Endodermal cell (in vitro differentiated cells): Measurements from ENCODE around the gene BMS1. TPM values are rescaled to one million over a fixed set of nuclear protein-coding genes. Genes with fewer than 3 reads are reported as not detected.
A peak's percentile ranks its signal among the peaks of the same experiment; 100 is the strongest.
"Not testable (repeated sequence)": the region's sequence is repeated elsewhere in the genome, so short reads cannot be mapped to it uniquely, and the experiment has no call there.

Experiments used
- DNase-seq: peaks from one replicate; pipeline ENCODE4 v3.0.0-alpha.2; 2017
- H3K27ac ChIP-seq: 2 replicates; pipeline ENCODE4 v1.5.1; 2013; ENCODE audit warnings: mild to moderate bottlenecking, low read depth, low read length, moderate library complexity
- H3K27me3 ChIP-seq: 2 replicates; pipeline ENCODE4 v1.6.1; 2013; ENCODE audit warnings: mild to moderate bottlenecking, low read length, moderate library complexity; ENCODE audit not compliant: insufficient read depth, control insufficient read depth, poor library complexity, severe bottlenecking
- H3K36me3 ChIP-seq: 2 replicates; pipeline ENCODE4 v1.7.0; 2013; ENCODE audit warnings: mild to moderate bottlenecking, low read length, moderate library complexity; ENCODE audit not compliant: control insufficient read depth, insufficient read depth
- H3K4me1 ChIP-seq: one replicate; pipeline ENCODE4 v1.7.0; 2013; ENCODE audit warnings: low read length; ENCODE audit not compliant: control insufficient read depth, insufficient read depth
- H3K4me3 ChIP-seq: 2 replicates; pipeline ENCODE4 v1.5.1; 2013; ENCODE audit warnings: mild to moderate bottlenecking, low read length, moderate library complexity
- H3K9ac ChIP-seq: 2 replicates; pipeline ENCODE4 v1.6.1; 2013; ENCODE audit warnings: mild to moderate bottlenecking, low read length, moderate library complexity; ENCODE audit not compliant: poor library complexity, severe bottlenecking; ENCODE audit errors: extremely low read depth
- H3K9me3 ChIP-seq: 2 replicates; pipeline ENCODE4 v1.6.1; 2013; ENCODE audit warnings: mild to moderate bottlenecking, low read length, moderate library complexity; ENCODE audit not compliant: control insufficient read depth
- H3K27ac Mint-ChIP-seq: 2 replicates; pipeline ENCODE4 v1.8.0; 2020; ENCODE audit warnings: mixed read lengths
- H3K27me3 Mint-ChIP-seq: 2 replicates; pipeline ENCODE4 v1.8.0; 2021; ENCODE audit warnings: mild to moderate bottlenecking, mixed read lengths; ENCODE audit not compliant: insufficient read depth
- H3K36me3 Mint-ChIP-seq: 2 replicates; pipeline ENCODE4 v1.8.0; 2020; ENCODE audit warnings: low read depth, mixed read lengths
- H3K4me1 Mint-ChIP-seq: 2 replicates; pipeline ENCODE4 v1.8.0; 2020; ENCODE audit warnings: mixed read lengths
- H3K4me3 Mint-ChIP-seq: 2 replicates; pipeline ENCODE4 v1.8.0; 2020; ENCODE audit warnings: mild to moderate bottlenecking, moderate library complexity, mixed read lengths
- H3K9me3 Mint-ChIP-seq: 2 replicates; pipeline ENCODE4 v1.8.0; 2020; ENCODE audit warnings: mild to moderate bottlenecking, mixed read lengths
- CTCF ChIP-seq: fragments of 200-600 bp; sonication (generic); conservative IDR thresholded peaks from 2 replicates; pipeline ENCODE4 v1.5.0; 2021; ENCODE audit warnings: antibody characterized with exemption, mild to moderate bottlenecking
- WGBS, 2 experiments: methylation state at CpG; one replicate each; pipeline versions ENCODE4 v1.1.5 to v1.1.7; 2013; ENCODE audit warnings: missing lambda C conversion rate in 2 of 2, mixed read lengths in 1 of 2; ENCODE audit not compliant: insufficient coverage in 1 of 2, insufficient read length in 1 of 2; 5-methylcytosine and 5-hydroxymethylcytosine counted together
- total RNA-seq, 2 donors: library from RNA; stranded (reverse); fragmentation: NEBNext Ultra II Directional in 1 of 2; extraction: Animal tissue kit (Norgen Biotek cat#: 25700) in 1 of 2; gene quantifications; 2 replicates in 1 of 2; 3 replicates in 1 of 2; pipeline ENCODE4 v1.2.1, GENCODE V29; 2021

The BMS1 gene
- total RNA-seq, 2 donors from 2014 or later, result 19.8 to 24.2 TPM

GRCh38 chr10:42869977-42870350, 87.4 kb downstream of the BMS1 start:
- H3K4me3 Mint-ChIP-seq, result no peak overlapping the region
- H3K36me3 Mint-ChIP-seq, result no peaks in the 10 kb centered on the region
- H3K27ac ChIP-seq, result no peak overlapping the region
- 95 to 96% methylated on average over 7 to 9 of the region's 9 CpGs for WGBS, 2 experiments
- no peak overlapping the region for H3K27ac Mint-ChIP-seq
- H3K4me3 ChIP-seq, result no peak overlapping the region
- H3K4me1 ChIP-seq, result no peaks in the 10 kb centered on the region
- H3K4me1 Mint-ChIP-seq, result peaks cover 5% of the 10 kb centered on the region
- H3K36me3 ChIP-seq, result no peaks in the 10 kb centered on the region
- peaks cover 9% of the 10 kb centered on the region for H3K27me3 Mint-ChIP-seq
- H3K27me3 ChIP-seq, result peaks cover 15% of the 10 kb centered on the region
- no peaks in the 10 kb centered on the region for H3K9me3 ChIP-seq
- H3K9ac ChIP-seq, result no peak overlapping the region
- no peak for DNase-seq
- no peaks in the 10 kb centered on the region for H3K9me3 Mint-ChIP-seq
- TF ChIP-seq CTCF, result no peak

- not testable (repeated sequence) for H3K36me3 Mint-ChIP-seq, H3K27me3 ChIP-seq, H3K27me3 Mint-ChIP-seq, H3K9ac ChIP-seq, H3K9me3 Mint-ChIP-seq, H3K9me3 ChIP-seq, H3K27ac Mint-ChIP-seq, H3K36me3 ChIP-seq, H3K4me1 Mint-ChIP-seq, H3K27ac ChIP-seq, H3K4me3 ChIP-seq, H3K4me1 ChIP-seq, H3K4me3 Mint-ChIP-seq
- TF ChIP-seq CTCF, result peak; percentile 50
- peak; percentile 62 for DNase-seq
- WGBS, 2 experiments, result 83 to 94% methylated on average over 9 to 13 of the region's 13 CpGs
Observed at GRCh38 chr10:42871138-42871641, 88.6 kb downstream of the BMS1 start.

GRCh38 chr10:42871823-42872222, 89.2 kb downstream of the BMS1 start:
- peaks cover 5% of the 10 kb centered on the region for H3K4me1 Mint-ChIP-seq
- no peak overlapping the region for H3K4me3 Mint-ChIP-seq
- no peaks in the 10 kb centered on the region for H3K27me3 Mint-ChIP-seq
- Histone ChIP-seq H3K4me3 (no peak overlapping the region), H3K36me3 (no peaks in the 10 kb centered on the region), H3K9me3 (no peaks in the 10 kb centered on the region), H3K9ac (no peak overlapping the region), H3K27me3 (no peaks in the 10 kb centered on the region), H3K27ac (no peak overlapping the region), H3K4me1 (no peaks in the 10 kb centered on the region)
- H3K27ac Mint-ChIP-seq, result peak overlapping the region; percentile 49
- WGBS, 2 experiments, result 85 to 100% methylated on average over 3 to 6 of the region's 6 CpGs
- DNase-seq, result no peak
- H3K9me3 Mint-ChIP-seq, result no peaks in the 10 kb centered on the region
- H3K36me3 Mint-ChIP-seq, result no peaks in the 10 kb centered on the region
- TF ChIP-seq CTCF, result no peak
